HEK293 (cell line): ENCODE data around the gene TRIM44.

Experiments
- CTCF ChIA-PET: fragments of 350-600 bp; formaldehyde crosslinking; extraction: SDS; loops from one replicate; lab custom pipeline; 2021; ENCODE audit warnings: antibody characterized with exemption; lab: Yijun Ruan, JAX
- POLR2A ChIA-PET: fragments of 300-600 bp; formaldehyde crosslinking; extraction: SDS; loops from one replicate; lab custom pipeline; 2020; ENCODE audit warnings: antibody characterized with exemption, inconsistent platforms; lab: Yijun Ruan, JAX
- H3K27ac ChIP-seq: fragments of 200-500 bp; sonication (Bioruptor generic); 2 replicates; pipeline ENCODE4 v1.5.1; 2014; ENCODE audit warnings: low read depth, low read length, control low read depth, inconsistent platforms; ENCODE audit errors: extremely low read depth
- H3K36me3 ChIP-seq, 2 experiments: fragments of 200-500 bp in 1 of 2; sonication (Bioruptor generic) in 1 of 2; 1 replicate in 1 of 2; 2 replicates in 1 of 2; pipeline ENCODE4 v1.5.1; 2014 to 2017; ENCODE audit warnings: inconsistent platforms in 2 of 2, low read length in 2 of 2; ENCODE audit not compliant: control insufficient read depth in 2 of 2, insufficient read depth in 1 of 2
- H3K4me1 ChIP-seq: fragments of 200-500 bp; sonication (Bioruptor generic); 2 replicates; pipeline ENCODE4 v1.5.1; 2014; ENCODE audit warnings: mild to moderate bottlenecking, low read length, inconsistent platforms; ENCODE audit not compliant: control insufficient read depth, insufficient read depth
- H3K4me3 ChIP-seq: 2 replicates; pipeline ENCODE4 v1.5.1; 2011; ENCODE audit warnings: low read depth, mild to moderate bottlenecking, control low read depth, low read length, moderate library complexity
- H3K9me3 ChIP-seq: fragments of 200-500 bp; sonication (Bioruptor generic); 2 replicates; pipeline ENCODE4 v1.5.1; 2014; ENCODE audit warnings: low read depth, low read length, inconsistent platforms; ENCODE audit not compliant: control insufficient read depth, insufficient read depth
- GFI1B ChIP-seq: fragments of 450-650 bp; formaldehyde crosslinking; IDR thresholded peaks from 2 replicates; pipeline ENCODE4 v1.5.1; 2016; ENCODE audit warnings: missing biosample characterization, missing genetic modification characterization
- GLIS1 ChIP-seq: fragments of 450-650 bp; formaldehyde crosslinking; IDR thresholded peaks from 2 replicates; pipeline ENCODE4 v1.5.1; 2016; ENCODE audit warnings: missing biosample characterization, missing genetic modification characterization
- TRIM28 ChIP-seq: IDR thresholded peaks from 2 replicates; pipeline ENCODE4 v1.6.1; 2011; ENCODE audit warnings: low read length, control low read depth, borderline replicate concordance
- ZBTB20 ChIP-seq: fragments of 450-650 bp; formaldehyde crosslinking; IDR thresholded peaks from 2 replicates; pipeline ENCODE4 v1.5.1; 2016; ENCODE audit warnings: missing biosample characterization, missing genetic modification characterization
- ZBTB49 ChIP-seq: fragments of 450-650 bp; formaldehyde crosslinking; IDR thresholded peaks from 2 replicates; pipeline ENCODE4 v1.5.1; 2016; ENCODE audit warnings: missing biosample characterization, missing genetic modification characterization, low read depth
- ZBTB6 ChIP-seq: fragments of 450-650 bp; formaldehyde crosslinking; IDR thresholded peaks from 2 replicates; pipeline ENCODE4 v1.5.1; 2017; ENCODE audit warnings: missing biosample characterization, missing genetic modification characterization
- ZNF138 ChIP-seq: fragments of 450-650 bp; formaldehyde crosslinking; IDR thresholded peaks from 2 replicates; pipeline ENCODE4 v1.5.1; 2016; ENCODE audit warnings: missing biosample characterization, missing genetic modification characterization, borderline replicate concordance
- ZNF398 ChIP-seq: fragments of 450-650 bp; formaldehyde crosslinking; IDR thresholded peaks from 2 replicates; pipeline ENCODE4 v1.5.1; 2017; ENCODE audit warnings: missing biosample characterization, missing genetic modification characterization
- ZNF404 ChIP-seq: fragments of 450-650 bp; formaldehyde crosslinking; IDR thresholded peaks from 2 replicates; pipeline ENCODE4 v1.5.1; 2017; ENCODE audit warnings: missing biosample characterization, missing genetic modification characterization
- ZNF514 ChIP-seq: fragments of 450-650 bp; formaldehyde crosslinking; IDR thresholded peaks from 2 replicates; pipeline ENCODE4 v1.5.1; 2016; ENCODE audit warnings: missing biosample characterization, missing genetic modification characterization
- ZNF610 ChIP-seq: fragments of 450-650 bp; formaldehyde crosslinking; IDR thresholded peaks from 2 replicates; pipeline ENCODE4 v1.5.1; 2016; ENCODE audit warnings: missing biosample characterization, missing genetic modification characterization, borderline replicate concordance
- ZNF624 ChIP-seq: fragments of 450-650 bp; formaldehyde crosslinking; IDR thresholded peaks from 2 replicates; pipeline ENCODE4 v1.5.1; 2017; ENCODE audit warnings: missing biosample characterization, missing genetic modification characterization
- ZNF670 ChIP-seq: fragments of 450-650 bp; formaldehyde crosslinking; IDR thresholded peaks from 2 replicates; pipeline ENCODE4 v1.5.1; 2016; ENCODE audit warnings: missing biosample characterization, missing genetic modification characterization, low read depth
- ZNF843 ChIP-seq: fragments of 450-650 bp; formaldehyde crosslinking; IDR thresholded peaks from 2 replicates; pipeline ENCODE4 v1.5.1; 2016; ENCODE audit warnings: missing biosample characterization, missing genetic modification characterization
- ZXDB ChIP-seq: fragments of 450-650 bp; formaldehyde crosslinking; IDR thresholded peaks from 2 replicates; pipeline ENCODE4 v1.5.1; 2016; ENCODE audit warnings: missing biosample characterization, missing genetic modification characterization
- TF ChIP-seq, protein P1 (sequence below): fragments of 450-650 bp; formaldehyde crosslinking; conservative IDR thresholded peaks from 2 replicates; pipeline ENCODE4 v1.5.1; 2016; ENCODE audit warnings: low read depth, missing biosample characterization, missing genetic modification characterization

TRIM44 gene

DNA sequence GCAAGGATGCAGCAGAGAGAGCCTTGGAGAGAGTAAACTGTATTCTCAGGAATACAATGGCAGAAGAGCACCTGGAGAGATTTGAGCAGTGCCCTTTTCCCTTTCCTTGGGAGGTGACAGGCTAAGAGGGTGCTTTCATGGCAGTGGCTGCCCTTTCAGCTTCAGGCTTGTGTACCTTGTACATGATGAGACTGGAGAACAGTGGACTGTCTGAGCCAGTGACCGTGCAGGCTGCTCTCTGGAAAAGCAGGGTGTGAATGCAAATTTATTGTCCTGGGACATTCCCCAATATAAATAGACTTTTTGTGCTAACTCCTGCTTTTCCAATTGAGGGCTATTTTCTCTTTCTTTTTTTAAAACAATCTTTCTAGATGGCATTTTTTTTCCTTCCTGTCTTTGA, 99.3 kb downstream of the TRIM44 start:
- no peaks in the 10 kb centered on the region for H3K36me3 ChIP-seq

More for the DNA sequence above, 99.3 kb downstream of the TRIM44 start:
- POLR2A ChIA-PET: no interaction called here
- CTCF ChIA-PET: interaction anchor here (2.4 kb wide), 1 partner anchor 60 kb away, joined by 8 read pairs; no protein-coding TSS in a partner anchor
- TF ChIP-seq ZNF514: no peak
- TF ChIP-seq ZBTB6 (tag by site-specific recombination): no peak
- TF ChIP-seq, protein P1, sequence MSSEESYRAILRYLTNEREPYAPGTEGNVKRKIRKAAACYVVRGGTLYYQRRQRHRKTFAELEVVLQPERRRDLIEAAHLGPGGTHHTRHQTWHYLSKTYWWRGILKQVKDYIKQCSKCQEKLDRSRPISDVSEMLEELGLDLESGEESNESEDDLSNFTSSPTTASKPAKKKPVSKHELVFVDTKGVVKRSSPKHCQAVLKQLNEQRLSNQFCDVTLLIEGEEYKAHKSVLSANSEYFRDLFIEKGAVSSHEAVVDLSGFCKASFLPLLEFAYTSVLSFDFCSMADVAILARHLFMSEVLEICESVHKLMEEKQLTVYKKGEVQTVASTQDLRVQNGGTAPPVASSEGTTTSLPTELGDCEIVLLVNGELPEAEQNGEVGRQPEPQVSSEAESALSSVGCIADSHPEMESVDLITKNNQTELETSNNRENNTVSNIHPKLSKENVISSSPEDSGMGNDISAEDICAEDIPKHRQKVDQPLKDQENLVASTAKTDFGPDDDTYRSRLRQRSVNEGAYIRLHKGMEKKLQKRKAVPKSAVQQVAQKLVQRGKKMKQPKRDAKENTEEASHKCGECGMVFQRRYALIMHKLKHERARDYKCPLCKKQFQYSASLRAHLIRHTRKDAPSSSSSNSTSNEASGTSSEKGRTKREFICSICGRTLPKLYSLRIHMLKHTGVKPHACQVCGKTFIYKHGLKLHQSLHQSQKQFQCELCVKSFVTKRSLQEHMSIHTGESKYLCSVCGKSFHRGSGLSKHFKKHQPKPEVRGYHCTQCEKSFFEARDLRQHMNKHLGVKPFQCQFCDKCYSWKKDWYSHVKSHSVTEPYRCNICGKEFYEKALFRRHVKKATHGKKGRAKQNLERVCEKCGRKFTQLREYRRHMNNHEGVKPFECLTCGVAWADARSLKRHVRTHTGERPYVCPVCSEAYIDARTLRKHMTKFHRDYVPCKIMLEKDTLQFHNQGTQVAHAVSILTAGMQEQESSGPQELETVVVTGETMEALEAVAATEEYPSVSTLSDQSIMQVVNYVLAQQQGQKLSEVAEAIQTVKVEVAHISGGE (tag by site-specific recombination): no peak
- TF ChIP-seq GFI1B (tag by site-specific recombination): no peak
- no peak for TF ChIP-seq ZNF670 (tag by site-specific recombination)
- TF ChIP-seq ZXDB: no peak
- no peak for TF ChIP-seq ZNF398 (tag by site-specific recombination)
- TF ChIP-seq ZBTB20 (tag by site-specific recombination): no peak
- no peak for TF ChIP-seq ZNF404 (tag by site-specific recombination)
- no peak for TF ChIP-seq ZNF138 (tag by site-specific recombination)
- TF ChIP-seq ZNF610 (tag by site-specific recombination): no peak
- no peak for TF ChIP-seq ZBTB49 (tag by site-specific recombination)
- no peak for TF ChIP-seq ZNF843 (tag by site-specific recombination)
- no peak for TF ChIP-seq GLIS1 (tag by site-specific recombination)
- no peak for TF ChIP-seq TRIM28
- no peak for TF ChIP-seq ZNF624 (tag by site-specific recombination)
- H3K9me3 ChIP-seq: no peaks in the 10 kb centered on the region
- no peaks in the 10 kb centered on the region for H3K4me1 ChIP-seq
- no peak overlapping the region for H3K4me3 ChIP-seq
- H3K27ac ChIP-seq: no peak overlapping the region
